ENCODE measurements around the gene FOXO6.

- TF ChIP-seq, protein P1, sequence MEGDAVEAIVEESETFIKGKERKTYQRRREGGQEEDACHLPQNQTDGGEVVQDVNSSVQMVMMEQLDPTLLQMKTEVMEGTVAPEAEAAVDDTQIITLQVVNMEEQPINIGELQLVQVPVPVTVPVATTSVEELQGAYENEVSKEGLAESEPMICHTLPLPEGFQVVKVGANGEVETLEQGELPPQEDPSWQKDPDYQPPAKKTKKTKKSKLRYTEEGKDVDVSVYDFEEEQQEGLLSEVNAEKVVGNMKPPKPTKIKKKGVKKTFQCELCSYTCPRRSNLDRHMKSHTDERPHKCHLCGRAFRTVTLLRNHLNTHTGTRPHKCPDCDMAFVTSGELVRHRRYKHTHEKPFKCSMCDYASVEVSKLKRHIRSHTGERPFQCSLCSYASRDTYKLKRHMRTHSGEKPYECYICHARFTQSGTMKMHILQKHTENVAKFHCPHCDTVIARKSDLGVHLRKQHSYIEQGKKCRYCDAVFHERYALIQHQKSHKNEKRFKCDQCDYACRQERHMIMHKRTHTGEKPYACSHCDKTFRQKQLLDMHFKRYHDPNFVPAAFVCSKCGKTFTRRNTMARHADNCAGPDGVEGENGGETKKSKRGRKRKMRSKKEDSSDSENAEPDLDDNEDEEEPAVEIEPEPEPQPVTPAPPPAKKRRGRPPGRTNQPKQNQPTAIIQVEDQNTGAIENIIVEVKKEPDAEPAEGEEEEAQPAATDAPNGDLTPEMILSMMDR (IDR thresholded peaks at IDR 0.05) = no peak
- no peak for TF ChIP-seq POLR2A (IDR thresholded peaks at IDR 0.05)
Observed at GRCh38 chr1:41389009-41389408, 27.8 kb downstream of the FOXO6 start.

Data from right lobe of liver (tissue), 4 donors.